ENCODE data around the gene NREP. TPM values are rescaled to one million over a fixed set of nuclear protein-coding genes. Genes with fewer than 3 reads are reported as not detected.

Gene NREP
- total and polyA plus RNA-seq, 2 experiments from 2014 or later, result 681 to 981 TPM

GRCh38 chr5:111689357-111689935, 67.5 kb downstream of the NREP start:
- H3K36me3 ChIP-seq, result no peaks in the 10 kb centered on the region
- DNase-seq (ENCODE audit: low read depth in 1 of 2, low spot score in 1 of 2), result no peak
- H3K9me3 ChIP-seq (ENCODE audit: low read depth), result no peaks in the 10 kb centered on the region
- H3K4me1 ChIP-seq (ENCODE audit: low read depth), result no peaks in the 10 kb centered on the region
- no peak overlapping the region for H3K4me3 ChIP-seq
- H3K27me3 ChIP-seq, result no peaks in the 10 kb centered on the region
- no peak overlapping the region for H3K27ac ChIP-seq
- no peak for TF ChIP-seq CTCF (IDR thresholded peaks at IDR 0.05; ENCODE audit: low read depth, low read length)

- H3K27ac ChIP-seq, result no peak overlapping the region
- peaks cover 7% of the 10 kb centered on the region for H3K4me1 ChIP-seq (ENCODE audit: low read depth)
- no peaks in the 10 kb centered on the region for H3K9me3 ChIP-seq (ENCODE audit: low read depth)
- no peak for DNase-seq (ENCODE audit: low read depth in 1 of 2, low spot score in 1 of 2)
- H3K36me3 ChIP-seq, result no peaks in the 10 kb centered on the region
- no peaks in the 10 kb centered on the region for H3K27me3 ChIP-seq
- no peak overlapping the region for H3K4me3 ChIP-seq
- TF ChIP-seq CTCF (IDR thresholded peaks at IDR 0.05; ENCODE audit: low read depth, low read length), result no peak
Observed at GRCh38 chr5:111685969-111686368, 71.0 kb downstream of the NREP start.

GRCh38 chr5:111682641-111683040, 74.4 kb downstream of the NREP start:
- H3K36me3 ChIP-seq, result no peaks in the 10 kb centered on the region
- DNase-seq (ENCODE audit: low read depth in 1 of 2, low spot score in 1 of 2), result no peak
- H3K27ac ChIP-seq, result no peak overlapping the region
- no peak for TF ChIP-seq CTCF (IDR thresholded peaks at IDR 0.05; ENCODE audit: low read depth, low read length)
- no peaks in the 10 kb centered on the region for H3K27me3 ChIP-seq
- H3K9me3 ChIP-seq (ENCODE audit: low read depth), result no peaks in the 10 kb centered on the region
- H3K4me1 ChIP-seq (ENCODE audit: low read depth), result peaks cover 16% of the 10 kb centered on the region
- no peak overlapping the region for H3K4me3 ChIP-seq

GRCh38 chr5:111682121-111682520, 74.9 kb downstream of the NREP start:
- Histone ChIP-seq H3K27me3 (no peaks in the 10 kb centered on the region), H3K4me1 (ENCODE audit: low read depth) (peaks cover 16% of the 10 kb centered on the region), H3K27ac (no peak overlapping the region), H3K4me3 (no peak overlapping the region), H3K36me3 (no peaks in the 10 kb centered on the region), H3K9me3 (ENCODE audit: low read depth) (no peaks in the 10 kb centered on the region)
- DNase-seq (ENCODE audit: low read depth in 1 of 2, low spot score in 1 of 2), result no peak
- no peak for TF ChIP-seq CTCF (IDR thresholded peaks at IDR 0.05; ENCODE audit: low read depth, low read length)

GRCh38 chr5:111681414-111682120, 75.4 kb downstream of the NREP start:
- H3K4me3 ChIP-seq, result no peak overlapping the region
- H3K9me3 ChIP-seq (ENCODE audit: low read depth), result no peaks in the 10 kb centered on the region
- no peaks in the 10 kb centered on the region for H3K36me3 ChIP-seq
- TF ChIP-seq CTCF (IDR thresholded peaks at IDR 0.05; ENCODE audit: low read depth, low read length), result no peak
- DNase-seq (ENCODE audit: low read depth in 1 of 2, low spot score in 1 of 2), result peak in 1 of 2 donors; percentile 64
- no peaks in the 10 kb centered on the region for H3K27me3 ChIP-seq
- H3K27ac ChIP-seq, result no peak overlapping the region
- H3K4me1 ChIP-seq (ENCODE audit: low read depth), result peaks cover 16% of the 10 kb centered on the region

Measured in cardiac muscle cell (in vitro differentiated cells and primary cell).